ENCODE measurements around the gene GNA12.

DNA sequence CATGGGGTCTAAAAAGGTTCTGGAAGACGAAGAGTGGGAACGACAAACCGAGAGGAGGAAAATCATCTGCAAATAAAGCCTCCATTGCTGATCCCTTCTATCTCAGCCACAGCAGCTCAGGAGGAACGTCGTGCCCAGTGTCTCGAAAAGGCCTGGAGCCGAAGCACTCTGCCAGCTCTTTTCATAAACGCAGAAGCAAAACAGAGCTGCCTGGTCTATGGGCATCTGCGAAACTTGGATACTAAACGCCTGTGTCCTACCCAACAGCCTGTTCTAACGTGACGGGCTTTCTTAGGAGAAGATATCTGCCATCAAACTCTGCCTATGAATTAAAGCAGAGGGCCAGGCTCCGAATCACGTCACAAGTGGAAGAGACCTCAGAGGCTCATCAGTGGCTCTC, 68.7 kb downstream of the GNA12 start:
- no peak for TF ChIP-seq CTCF (conservative IDR thresholded peaks at IDR 0.05; ENCODE audit: low read depth, low read length)
- no peak for TF ChIP-seq EZH2 (IDR thresholded peaks at IDR 0.05; ENCODE audit: borderline replicate concordance, low read depth, low read length, poor library complexity, severe bottlenecking)

All from A673 (cell line).